SK-N-SH (cell line): ENCODE measurements around the gene C18orf32. TPM values are rescaled to one million over a fixed set of nuclear protein-coding genes. Genes with fewer than 3 reads are reported as not detected.
A peak's percentile ranks its signal among the peaks of the same experiment; 100 is the strongest.

Experiments used
- CTCF ChIA-PET: fragments of 300-600, 350-600 bp; formaldehyde crosslinking; extraction: SDS; loops from one replicate; lab custom pipeline; 2021; lab: Yijun Ruan, JAX
- POLR2A ChIA-PET: fragments of 350-600 bp; sonication (Branson Sonifier 250); formaldehyde crosslinking; extraction: SDS; loops from one replicate; lab custom pipeline; 2020; ENCODE audit warnings: antibody characterized with exemption, inconsistent platforms; lab: Yijun Ruan, JAX
- DNase-seq: peaks from one replicate; pipeline ENCODE4 v3.0.0; 2012
- H2AFZ ChIP-seq: fragments of 200-600 bp; sonication (generic); 2 replicates; pipeline ENCODE4 v1.8.1; 2016; ENCODE audit warnings: antibody characterized with exemption, mild to moderate bottlenecking, low read depth
- H3F3A ChIP-seq: fragments of 200-600 bp; sonication (generic); replicated peaks from 2 replicates; pipeline ENCODE3; 2016; ENCODE audit warnings: antibody characterized with exemption, mild to moderate bottlenecking; ENCODE audit not compliant: insufficient read depth
- H3K27ac ChIP-seq, 2 experiments: fragments of 200-500 bp in 1 of 2; fragments of 200-600 bp in 1 of 2; sonication (Bioruptor generic) in 1 of 2; sonication (generic), shearing (Covaris generic) in 1 of 2; 2 replicates each; pipeline versions ENCODE4 v1.5.1 to v1.6.1; 2014 to 2016; ENCODE audit warnings: low read depth in 2 of 2, inconsistent platforms in 1 of 2, low read length in 1 of 2, mild to moderate bottlenecking in 1 of 2, mixed read lengths in 1 of 2
- H3K27me3 ChIP-seq: fragments of 200-600 bp; sonication (generic), shearing (Covaris generic); 2 replicates; pipeline ENCODE4 v1.6.1; 2016; ENCODE audit warnings: mixed run types; ENCODE audit not compliant: insufficient read depth
- H3K36me3 ChIP-seq, 2 experiments: fragments of 200-500 bp in 1 of 2; fragments of 200-600 bp in 1 of 2; sonication (Bioruptor generic) in 1 of 2; sonication (generic) in 1 of 2; replicated peaks in 1 of 2; 2 replicates each; pipeline versions ENCODE3 to v1.5.1; 2014 to 2016; ENCODE audit warnings: low read length in 1 of 2, mild to moderate bottlenecking in 1 of 2; ENCODE audit not compliant: insufficient read depth in 2 of 2, control insufficient read depth in 1 of 2
- H3K4me1 ChIP-seq, 2 experiments: fragments of 200-500 bp in 1 of 2; fragments of 200-600 bp in 1 of 2; sonication (Bioruptor generic) in 1 of 2; sonication (generic), shearing (Covaris generic) in 1 of 2; 2 replicates each; pipeline versions ENCODE4 v1.5.1 to v1.6.1; 2014 to 2016; ENCODE audit warnings: low read depth in 1 of 2, low read length in 1 of 2, mixed run types in 1 of 2; ENCODE audit not compliant: insufficient read depth in 2 of 2, control insufficient read depth in 1 of 2
- H3K4me2 ChIP-seq: fragments of 200-600 bp; sonication (generic), shearing (Covaris generic); 2 replicates; pipeline ENCODE4 v1.6.1; 2017; ENCODE audit warnings: mixed run types
- H3K4me3 ChIP-seq, 2 experiments: fragments of 200-500 bp in 1 of 2; fragments of 200-600 bp in 1 of 2; sonication (Bioruptor generic) in 1 of 2; sonication (generic), shearing (Covaris generic) in 1 of 2; 2 replicates each; pipeline versions ENCODE4 v1.5.1 to v1.8.1; 2014 to 2016; ENCODE audit warnings: low read depth in 2 of 2, inconsistent platforms in 1 of 2, low read length in 1 of 2, mild to moderate bottlenecking in 1 of 2, mixed read lengths in 1 of 2, moderate library complexity in 1 of 2
- H3K79me2 ChIP-seq: fragments of 200-600 bp; sonication (generic); 2 replicates; pipeline ENCODE4 v1.8.1; 2017; ENCODE audit warnings: mild to moderate bottlenecking; ENCODE audit not compliant: insufficient read depth
- H3K9ac ChIP-seq: fragments of 200-600 bp; sonication (generic); 2 replicates; pipeline ENCODE4 v1.6.1; 2017; ENCODE audit warnings: mixed run types
- H3K9me2 ChIP-seq: fragments of 200-600 bp; sonication (generic); 2 replicates; pipeline ENCODE4 v1.6.1; 2017; ENCODE audit warnings: mixed run types
- H3K9me3 ChIP-seq: fragments of 200-600 bp; sonication (generic); 2 replicates; pipeline ENCODE4 v1.6.1; 2017; ENCODE audit warnings: mixed run types, mild to moderate bottlenecking, moderate library complexity
- H4K20me1 ChIP-seq: fragments of 200-600 bp; sonication (generic); 2 replicates; pipeline ENCODE4 v1.6.1; 2017; ENCODE audit warnings: mild to moderate bottlenecking, mixed run types; ENCODE audit not compliant: insufficient read depth
- CHD2 ChIP-seq: fragments of 150-350 bp; IDR thresholded peaks from 2 replicates; pipeline ENCODE4 v1.6.1; 2018; ENCODE audit warnings: low read length; ENCODE audit not compliant: partially characterized antibody
- EP300 ChIP-seq, 2 experiments: IDR thresholded peaks; 2 replicates each; pipeline versions ENCODE4 v1.4.0 to v1.6.1; 2012; ENCODE audit warnings: borderline replicate concordance in 1 of 2, low read depth in 1 of 2, low read length in 1 of 2
- FOXM1 ChIP-seq: IDR thresholded peaks from 2 replicates; pipeline ENCODE4 v1.4.0; 2012; ENCODE audit warnings: low read depth, mild to moderate bottlenecking
- GABPA ChIP-seq: IDR thresholded peaks from 2 replicates; pipeline ENCODE4 v1.4.0; 2012; ENCODE audit warnings: low read depth, mild to moderate bottlenecking
- POLR2AphosphoS5 ChIP-seq: IDR thresholded peaks from 2 replicates; pipeline ENCODE4 v1.6.1; 2012; ENCODE audit warnings: low read depth, low read length
- RFX5 ChIP-seq: IDR thresholded peaks from 2 replicates; pipeline ENCODE4 v1.6.1; 2012; ENCODE audit warnings: mild to moderate bottlenecking, improper control_type of control experiment, low read length
- RXRA ChIP-seq: IDR thresholded peaks from 2 replicates; pipeline ENCODE4 v1.4.0; 2012; ENCODE audit warnings: low read depth, mild to moderate bottlenecking, borderline replicate concordance
- TCF12 ChIP-seq: IDR thresholded peaks from 2 replicates; pipeline ENCODE4 v1.4.0; 2012
- USF2 ChIP-seq: fragments of 150-350 bp; IDR thresholded peaks from 2 replicates; pipeline ENCODE4 v1.6.1; 2017; ENCODE audit warnings: antibody characterized with exemption, low read length, low read depth, borderline replicate concordance
- WGBS: methylation state at CpG from one replicate; pipeline ENCODE4 v1.1.6; 2017; ENCODE audit warnings: low lambda C conversion rate; 5-methylcytosine and 5-hydroxymethylcytosine counted together
- polyA plus RNA-seq, 3 experiments: library from polyadenylated mRNA; depleted of rRNA; stranded (reverse); fragments of >200 nt; gene quantifications; 2 replicates each; pipeline ENCODE4 v1.2.3, GENCODE V29; 2012
- TF ChIP-seq, protein P1 (sequence below): IDR thresholded peaks from 2 replicates; pipeline ENCODE4; 2012

C18orf32 gene
- polyA plus RNA-seq, 1 of the 3 experiments (the other 2 are of a cell fraction), result 29.4 TPM

DNA sequence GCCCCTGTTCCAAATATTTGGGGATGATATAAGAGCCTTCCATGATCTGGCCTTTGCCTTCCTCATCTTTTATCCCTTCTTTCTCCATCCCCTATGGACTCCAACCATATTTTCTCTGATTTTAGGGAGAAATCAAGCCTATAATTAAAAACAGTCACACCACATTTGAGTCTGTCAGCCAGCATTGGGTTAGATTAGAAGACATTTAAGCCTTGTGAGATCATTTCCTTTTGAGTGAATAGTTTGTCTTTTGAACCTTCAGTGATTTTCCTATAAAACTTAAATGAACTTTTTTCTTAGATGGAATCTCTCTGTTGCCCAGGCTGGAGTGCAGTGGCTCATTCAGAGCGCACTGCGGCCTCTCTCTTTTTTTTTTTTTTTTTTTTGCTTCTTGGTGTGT, 7.6 kb upstream of the C18orf32 start:
- TF ChIP-seq EP300 (IDR thresholded peaks at IDR 0.05; ENCODE audit: borderline replicate concordance in 1 of 2, low read depth in 1 of 2, low read length in 1 of 2) (no peak), RFX5 (no peak), FOXM1 (no peak), TCF12 (peak; percentile 74)
- TF ChIP-seq, protein P1, sequence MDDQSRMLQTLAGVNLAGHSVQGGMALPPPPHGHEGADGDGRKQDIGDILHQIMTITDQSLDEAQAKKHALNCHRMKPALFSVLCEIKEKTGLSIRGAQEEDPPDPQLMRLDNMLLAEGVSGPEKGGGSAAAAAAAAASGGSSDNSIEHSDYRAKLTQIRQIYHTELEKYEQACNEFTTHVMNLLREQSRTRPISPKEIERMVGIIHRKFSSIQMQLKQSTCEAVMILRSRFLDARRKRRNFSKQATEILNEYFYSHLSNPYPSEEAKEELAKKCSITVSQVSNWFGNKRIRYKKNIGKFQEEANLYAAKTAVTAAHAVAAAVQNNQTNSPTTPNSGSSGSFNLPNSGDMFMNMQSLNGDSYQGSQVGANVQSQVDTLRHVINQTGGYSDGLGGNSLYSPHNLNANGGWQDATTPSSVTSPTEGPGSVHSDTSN, result 0 out of 2 replicates have a peak, but pooled peaks have one; percentile 7
- Histone ChIP-seq H3K4me2 (0 out of 2 replicates have a peak overlapping the region, but pooled peaks have one; percentile 17), H3K9ac (no peak overlapping the region), H3K27ac (peak overlapping the region; percentile 63 to 64), H3K36me3 (peaks cover 20 to 23% of the 10 kb centered on the region in 2 experiments), H3K4me3 (no peak overlapping the region), H4K20me1 (peaks cover 15% of the 10 kb centered on the region), H2AFZ (peak overlapping the region; percentile 85), H3K4me1 (peaks cover 24 to 26% of the 10 kb centered on the region in 2 experiments; a peak in 3 of 4 replicates), H3K79me2 (peaks cover 27% of the 10 kb centered on the region), H3F3A (peaks cover 37% of the 10 kb centered on the region), H3K9me2 (no peaks in the 10 kb centered on the region), H3K9me3 (no peaks in the 10 kb centered on the region), H3K27me3 (no peaks in the 10 kb centered on the region)
- no peak for DNase-seq
- ChIA-PET CTCF (no interaction called here), POLR2A (interaction anchor here (0.6 kb wide), 1 partner anchor 7 kb away, joined by 3 read pairs; the partner anchor contains the start of gene C18orf32)
- WGBS, result 85% methylated on average over 2 of the region's 2 CpGs

GRCh38 chr18:49492694-49493033, 5.6 kb upstream of the C18orf32 start:
- Histone ChIP-seq H3F3A (peaks cover 56% of the 10 kb centered on the region), H3K79me2 (peaks cover 32% of the 10 kb centered on the region), H3K27me3 (no peaks in the 10 kb centered on the region), H4K20me1 (peaks cover 19% of the 10 kb centered on the region), H3K4me3 (no peak overlapping the region), H3K9me2 (no peaks in the 10 kb centered on the region), H3K9me3 (no peaks in the 10 kb centered on the region), H3K9ac (no peak overlapping the region), H3K4me1 (peaks cover 26 to 28% of the 10 kb centered on the region in 2 experiments; a peak in 3 of 4 replicates), H2AFZ (no peak overlapping the region), H3K4me2 (no peak overlapping the region), H3K27ac (peak overlapping the region in 1 of 2 experiments; percentile 39; a peak in 1 of 4 replicates), H3K36me3 (peaks cover 39 to 41% of the 10 kb centered on the region in 2 experiments)
- no peak for DNase-seq
- whole genome bisulfite sequencing, result 67% methylated on average over 6 of the region's 6 CpGs
- ChIA-PET POLR2A (no interaction called here), CTCF (no interaction called here)
- TF ChIP-seq, protein P1, result no peak
- TF ChIP-seq RXRA, result no peak
- no peak for TF ChIP-seq POLR2AphosphoS5
- TF ChIP-seq CHD2, result no peak
- no peak for TF ChIP-seq USF2
- no peak for TF ChIP-seq GABPA
